Hepatocyte (in vitro differentiated cells): ENCODE results near the gene MUCL1.

ENCODE experiments used
- EZH2 ChIP-seq: fragments of 200-600 bp; sonication (generic); IDR thresholded peaks from 2 replicates; pipeline ENCODE4 v1.6.1; 2016; ENCODE audit warnings: antibody characterized with exemption, mild to moderate bottlenecking, borderline replicate concordance
- TF ChIP-seq, protein P1 (sequence below): fragments of 200-600 bp; sonication (generic); IDR thresholded peaks from 2 replicates; pipeline ENCODE4 v1.5.1; 2016; ENCODE audit warnings: antibody characterized with exemption, mild to moderate bottlenecking; ENCODE audit not compliant: poor library complexity

DNA sequence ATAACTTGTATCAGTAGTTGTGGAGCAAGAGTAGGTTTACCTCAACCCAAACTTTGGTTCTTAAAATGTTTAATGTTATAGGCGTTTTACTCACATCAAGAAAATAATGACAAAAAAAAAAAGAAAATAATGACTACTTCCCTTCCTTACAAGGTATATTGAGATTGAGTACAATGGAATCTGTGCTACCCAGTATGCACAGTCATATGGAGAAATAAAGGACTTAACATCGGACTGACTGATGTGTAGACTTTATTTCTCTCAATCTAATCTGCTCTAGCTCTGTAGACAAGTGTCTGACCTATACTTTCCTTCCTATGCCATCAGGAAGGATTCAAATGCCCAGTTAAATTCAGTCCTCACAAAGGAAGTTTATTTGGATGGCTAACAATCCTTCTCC, 14.4 kb downstream of the MUCL1 start:
- TF ChIP-seq, protein P1, sequence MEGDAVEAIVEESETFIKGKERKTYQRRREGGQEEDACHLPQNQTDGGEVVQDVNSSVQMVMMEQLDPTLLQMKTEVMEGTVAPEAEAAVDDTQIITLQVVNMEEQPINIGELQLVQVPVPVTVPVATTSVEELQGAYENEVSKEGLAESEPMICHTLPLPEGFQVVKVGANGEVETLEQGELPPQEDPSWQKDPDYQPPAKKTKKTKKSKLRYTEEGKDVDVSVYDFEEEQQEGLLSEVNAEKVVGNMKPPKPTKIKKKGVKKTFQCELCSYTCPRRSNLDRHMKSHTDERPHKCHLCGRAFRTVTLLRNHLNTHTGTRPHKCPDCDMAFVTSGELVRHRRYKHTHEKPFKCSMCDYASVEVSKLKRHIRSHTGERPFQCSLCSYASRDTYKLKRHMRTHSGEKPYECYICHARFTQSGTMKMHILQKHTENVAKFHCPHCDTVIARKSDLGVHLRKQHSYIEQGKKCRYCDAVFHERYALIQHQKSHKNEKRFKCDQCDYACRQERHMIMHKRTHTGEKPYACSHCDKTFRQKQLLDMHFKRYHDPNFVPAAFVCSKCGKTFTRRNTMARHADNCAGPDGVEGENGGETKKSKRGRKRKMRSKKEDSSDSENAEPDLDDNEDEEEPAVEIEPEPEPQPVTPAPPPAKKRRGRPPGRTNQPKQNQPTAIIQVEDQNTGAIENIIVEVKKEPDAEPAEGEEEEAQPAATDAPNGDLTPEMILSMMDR, result no peak
- TF ChIP-seq EZH2, result no peak
